Measurements from ENCODE around the gene CBX4.

DNA sequence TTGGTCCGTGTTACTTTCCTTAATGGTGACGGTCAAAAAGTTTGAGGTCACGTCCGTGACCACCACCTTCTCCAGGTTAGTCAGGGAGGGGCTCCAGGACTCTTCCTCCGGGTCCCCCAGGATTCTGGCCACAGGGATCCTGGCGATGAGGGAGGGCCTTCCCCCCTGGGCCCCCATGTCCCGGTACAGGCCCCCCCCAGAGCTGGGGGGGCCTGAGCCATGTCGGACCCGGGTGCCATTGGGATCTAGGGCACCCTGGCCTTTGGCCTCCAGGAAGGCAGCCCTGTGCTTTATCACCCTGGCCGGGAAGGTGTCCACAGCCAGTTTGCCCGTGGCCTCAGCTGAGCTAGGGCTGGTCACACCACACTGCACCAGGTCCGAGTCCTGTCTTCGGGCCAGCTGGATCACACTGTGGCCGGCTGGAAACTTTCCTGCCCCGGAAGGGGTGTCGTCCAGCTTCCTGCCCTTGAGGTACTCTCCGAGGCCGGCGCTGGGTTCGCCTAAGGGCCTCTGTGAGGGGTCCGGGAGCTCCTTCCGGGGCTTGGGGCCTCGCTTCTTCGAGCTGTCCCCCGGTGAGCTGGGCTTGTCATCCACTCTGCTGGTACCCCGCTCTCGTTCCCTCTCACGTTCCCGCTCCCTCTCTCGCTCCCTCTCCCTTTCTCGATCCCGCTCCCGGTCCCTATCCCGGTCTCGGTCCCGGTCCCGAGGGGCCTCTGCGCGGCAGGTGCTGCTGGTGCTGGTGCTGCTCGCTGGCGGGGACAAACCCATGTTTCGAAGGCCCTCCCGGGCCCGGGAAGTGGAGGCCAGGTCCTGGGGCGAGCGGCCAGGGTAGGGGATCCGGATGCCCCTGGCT is 44.4 kb downstream of the CBX4 start:
- TF ChIP-seq, protein P1, sequence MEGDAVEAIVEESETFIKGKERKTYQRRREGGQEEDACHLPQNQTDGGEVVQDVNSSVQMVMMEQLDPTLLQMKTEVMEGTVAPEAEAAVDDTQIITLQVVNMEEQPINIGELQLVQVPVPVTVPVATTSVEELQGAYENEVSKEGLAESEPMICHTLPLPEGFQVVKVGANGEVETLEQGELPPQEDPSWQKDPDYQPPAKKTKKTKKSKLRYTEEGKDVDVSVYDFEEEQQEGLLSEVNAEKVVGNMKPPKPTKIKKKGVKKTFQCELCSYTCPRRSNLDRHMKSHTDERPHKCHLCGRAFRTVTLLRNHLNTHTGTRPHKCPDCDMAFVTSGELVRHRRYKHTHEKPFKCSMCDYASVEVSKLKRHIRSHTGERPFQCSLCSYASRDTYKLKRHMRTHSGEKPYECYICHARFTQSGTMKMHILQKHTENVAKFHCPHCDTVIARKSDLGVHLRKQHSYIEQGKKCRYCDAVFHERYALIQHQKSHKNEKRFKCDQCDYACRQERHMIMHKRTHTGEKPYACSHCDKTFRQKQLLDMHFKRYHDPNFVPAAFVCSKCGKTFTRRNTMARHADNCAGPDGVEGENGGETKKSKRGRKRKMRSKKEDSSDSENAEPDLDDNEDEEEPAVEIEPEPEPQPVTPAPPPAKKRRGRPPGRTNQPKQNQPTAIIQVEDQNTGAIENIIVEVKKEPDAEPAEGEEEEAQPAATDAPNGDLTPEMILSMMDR (conservative IDR thresholded peaks at IDR 0.05), result no peak
- no peak for TF ChIP-seq ZFX (IDR thresholded peaks at IDR 0.05)

Data from C4-2B (cell line).